HG03135 (cell line): ENCODE measurements around the gene SNRPA1.
"Not testable (repeated sequence)": the region's sequence is repeated elsewhere in the genome, so short reads cannot be mapped to it uniquely, and the experiment has no call there.

ENCODE experiments used
- ATAC-seq: cut with Tn5 transposase; IDR thresholded peaks from one replicate; pipeline ENCODE4 v1.9.1; 2021; ENCODE audit warnings: mild to moderate bottlenecking, moderate library complexity; ENCODE audit not compliant: unreplicated experiment

Gene SNRPA1

DNA sequence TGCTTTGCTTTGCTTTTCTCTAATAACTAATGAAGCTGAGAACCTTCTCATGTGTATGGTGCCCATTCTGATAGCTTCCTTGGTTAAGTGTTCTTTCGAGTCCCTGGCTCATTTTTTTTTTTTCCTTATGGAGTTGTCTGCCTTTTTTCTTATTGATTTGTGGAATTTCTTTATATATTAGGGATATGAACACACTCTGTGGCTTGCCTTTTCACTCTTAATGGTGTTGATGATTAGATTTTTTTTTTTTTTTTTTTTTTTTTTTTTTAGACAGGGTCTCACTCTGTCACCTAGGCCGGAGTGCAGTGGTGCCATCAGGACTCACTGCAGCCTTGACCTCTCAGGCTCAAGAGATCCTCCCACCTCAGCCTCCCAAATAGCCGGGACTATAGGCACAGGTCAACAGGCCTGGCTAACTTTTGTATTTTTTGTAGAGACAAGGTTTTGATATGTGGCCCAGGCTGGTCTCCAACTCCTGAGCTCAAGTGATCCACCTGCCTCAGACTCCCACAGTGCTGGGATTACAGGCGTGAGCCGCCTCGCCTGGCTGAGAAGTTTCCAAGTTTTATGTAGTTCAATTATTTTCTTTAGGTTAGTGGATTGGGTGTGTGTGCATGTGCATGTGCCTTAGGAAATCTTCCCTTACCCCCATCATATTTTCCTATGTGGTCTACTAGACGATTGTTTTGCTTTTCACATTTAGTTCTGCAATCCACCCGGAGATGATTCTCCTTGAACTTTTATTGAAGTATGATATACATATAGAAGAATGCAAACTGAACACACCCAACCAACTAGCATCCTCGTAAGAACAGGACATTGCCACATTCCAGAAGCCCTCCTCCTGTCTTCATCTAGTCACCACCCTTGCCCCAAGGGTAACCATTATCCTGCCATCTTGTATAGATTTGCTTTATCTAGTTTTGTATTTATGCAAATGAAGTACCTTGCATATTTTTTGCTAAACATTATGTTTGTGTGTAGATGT is 1.7 kb upstream of the SNRPA1 start:
- ATAC-seq, result no peak

DNA sequence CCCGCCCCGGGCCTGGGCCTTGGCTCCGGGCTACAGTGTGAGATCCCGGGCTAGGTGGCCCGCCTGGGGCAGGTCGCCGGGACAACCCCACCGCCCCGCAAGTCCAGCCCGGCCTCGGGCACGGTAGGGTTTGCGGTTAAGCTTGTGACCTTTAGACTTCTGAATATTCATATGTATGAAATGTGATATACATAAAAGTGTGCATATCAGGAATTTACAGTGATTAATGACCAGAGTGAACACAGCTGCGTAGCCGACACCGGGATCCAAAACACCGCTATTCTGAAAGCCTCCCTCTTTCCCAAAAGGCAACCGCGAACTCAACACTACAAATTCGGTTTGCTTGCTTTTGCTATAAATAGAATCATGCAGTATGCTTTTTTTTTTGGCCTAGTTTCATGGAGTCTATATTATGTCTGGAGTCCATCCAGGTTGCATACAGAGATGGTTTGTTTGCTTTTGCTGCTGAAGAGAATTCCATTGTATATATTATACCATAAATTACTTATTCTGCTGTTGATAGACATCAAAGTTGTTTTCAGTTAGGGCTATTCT is 636 bp upstream of the SNRPA1 start:
- no peak for ATAC-seq

DNA sequence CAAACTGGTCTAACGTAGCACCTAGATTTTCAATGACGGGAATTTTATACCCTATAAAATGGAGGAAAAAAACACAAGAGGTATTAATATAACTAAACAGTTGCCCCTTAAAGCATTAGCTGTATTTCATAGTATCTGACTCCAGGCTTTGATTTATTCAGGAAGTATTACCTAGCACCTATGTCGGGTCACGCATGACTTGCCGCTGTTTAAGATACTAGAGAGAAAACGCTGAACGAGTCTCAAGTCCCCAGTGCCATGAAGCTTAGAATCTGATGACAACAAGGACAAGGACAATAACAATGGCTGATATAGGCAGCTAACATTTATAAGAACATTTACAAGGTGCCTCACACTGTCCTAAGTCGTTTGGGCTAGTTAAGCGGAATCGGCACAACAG is 1.9 kb downstream of the SNRPA1 start:
- ATAC-seq, result no peak

DNA sequence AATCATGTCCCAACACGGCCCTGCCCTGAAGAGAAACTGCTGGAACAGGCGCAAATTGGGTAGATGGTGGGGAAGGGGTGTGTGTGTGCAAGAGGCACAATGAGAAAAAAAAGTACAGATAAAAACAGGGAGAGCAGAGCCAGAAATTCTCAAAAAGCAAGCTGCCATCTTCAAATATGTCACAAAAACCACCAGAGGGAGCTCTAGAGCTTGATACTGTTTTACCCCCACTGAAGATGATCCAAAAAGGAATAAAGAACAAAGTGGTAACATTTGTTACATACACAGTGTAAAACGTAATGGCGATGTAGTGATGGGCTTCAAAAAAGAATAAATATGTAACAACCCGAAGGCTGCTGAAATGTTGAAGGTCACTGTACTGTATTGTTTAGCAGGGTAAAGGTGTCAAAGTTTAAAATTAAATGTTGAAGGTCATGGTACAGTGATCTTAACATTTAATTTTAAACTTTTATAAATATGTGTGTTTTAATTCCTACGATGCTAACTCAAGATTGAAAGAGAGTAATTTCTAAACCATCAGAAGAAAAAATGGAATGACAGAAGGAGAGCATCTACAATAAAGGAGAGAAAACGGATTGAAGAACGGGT is 6.0 kb downstream of the SNRPA1 start:
- ATAC-seq, result no peak

DNA sequence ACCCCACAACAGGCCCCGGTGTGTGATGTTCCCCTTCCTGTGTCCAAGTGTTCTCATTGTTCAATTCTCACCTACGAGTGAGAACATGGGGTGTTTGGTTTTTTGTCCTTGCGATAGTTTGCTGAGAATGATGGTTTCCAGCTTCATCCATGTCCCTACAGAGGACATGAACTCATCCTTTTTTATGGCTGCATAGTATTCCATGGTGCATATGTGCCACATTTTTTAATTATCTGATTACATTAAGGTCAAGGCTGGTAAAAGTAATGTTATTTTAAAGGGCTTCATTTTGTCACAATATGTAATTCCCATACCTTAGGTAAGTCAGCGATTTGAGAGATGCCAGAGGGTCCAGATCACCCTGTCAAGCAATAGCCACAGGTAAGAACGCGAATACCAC is 7.7 kb downstream of the SNRPA1 start:
- not testable (repeated sequence) for ATAC-seq

DNA sequence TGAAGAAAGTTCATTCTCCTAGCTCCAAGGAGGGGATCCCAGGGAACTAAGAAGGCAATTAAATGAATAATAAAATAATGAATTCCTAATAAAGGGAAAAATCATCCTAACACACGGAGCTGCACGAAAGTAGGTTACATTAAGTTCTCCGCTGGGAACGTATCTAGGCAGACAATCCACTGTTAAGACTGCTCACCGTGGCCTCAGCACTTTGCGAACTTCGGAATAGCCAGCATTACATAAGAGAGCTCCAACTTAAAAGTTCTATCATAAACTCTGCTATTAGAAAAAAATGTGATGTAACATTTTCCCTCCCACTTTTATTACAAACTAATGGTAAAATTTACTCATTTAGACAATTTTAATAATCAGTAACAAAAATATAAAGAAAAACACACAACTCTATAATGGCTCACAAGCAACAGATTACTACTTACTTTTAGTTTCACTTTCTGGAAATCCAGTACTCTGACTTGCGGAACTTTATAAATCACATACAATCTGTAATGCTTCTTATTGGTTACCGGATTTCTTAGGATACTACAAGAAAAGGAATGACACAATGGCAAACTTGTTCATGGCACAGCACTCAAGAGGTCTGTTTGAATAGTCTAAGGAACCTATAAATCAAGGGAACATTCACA is 8.5 kb downstream of the SNRPA1 start:
- no peak for ATAC-seq

DNA sequence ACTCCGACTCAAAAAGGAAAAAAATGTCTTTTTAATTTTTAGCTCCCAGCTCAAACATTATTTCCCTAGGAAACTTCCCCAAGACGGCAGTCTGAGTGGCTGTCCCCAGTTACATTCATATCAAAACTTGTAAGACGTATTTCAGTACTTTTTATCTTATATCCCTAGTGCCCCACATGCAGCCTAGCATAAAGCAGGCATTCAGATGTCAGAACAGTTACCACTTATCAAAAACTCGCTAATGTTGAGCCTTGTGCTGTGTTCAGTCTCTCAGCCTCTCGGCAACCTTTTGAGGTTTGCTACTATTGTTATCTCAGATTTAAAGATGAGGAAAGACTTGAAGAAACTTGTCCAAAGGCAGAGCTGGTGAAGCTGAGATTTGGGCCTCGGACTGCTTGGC is 11.1 kb downstream of the SNRPA1 start:
- ATAC-seq, result no peak

DNA sequence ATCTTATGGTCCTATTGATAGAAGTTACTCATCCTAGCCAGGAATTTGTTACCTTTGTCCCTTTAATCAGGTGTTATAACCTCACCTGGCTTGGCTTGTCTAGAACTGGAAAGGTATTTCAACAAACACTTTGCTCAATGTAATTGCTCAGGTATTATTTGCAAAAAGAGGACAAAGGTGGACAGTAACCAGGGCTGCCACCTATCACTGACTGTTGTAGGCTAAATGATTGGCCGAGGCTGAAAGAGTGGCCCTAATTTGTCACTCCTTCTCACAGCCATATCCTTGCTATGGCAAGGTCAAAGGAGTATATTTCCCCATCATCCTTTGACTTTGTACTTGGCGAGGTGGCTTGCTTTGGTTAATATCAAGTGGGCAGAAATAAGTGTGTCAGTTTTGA is 15.0 kb downstream of the SNRPA1 start:
- no peak for ATAC-seq

DNA sequence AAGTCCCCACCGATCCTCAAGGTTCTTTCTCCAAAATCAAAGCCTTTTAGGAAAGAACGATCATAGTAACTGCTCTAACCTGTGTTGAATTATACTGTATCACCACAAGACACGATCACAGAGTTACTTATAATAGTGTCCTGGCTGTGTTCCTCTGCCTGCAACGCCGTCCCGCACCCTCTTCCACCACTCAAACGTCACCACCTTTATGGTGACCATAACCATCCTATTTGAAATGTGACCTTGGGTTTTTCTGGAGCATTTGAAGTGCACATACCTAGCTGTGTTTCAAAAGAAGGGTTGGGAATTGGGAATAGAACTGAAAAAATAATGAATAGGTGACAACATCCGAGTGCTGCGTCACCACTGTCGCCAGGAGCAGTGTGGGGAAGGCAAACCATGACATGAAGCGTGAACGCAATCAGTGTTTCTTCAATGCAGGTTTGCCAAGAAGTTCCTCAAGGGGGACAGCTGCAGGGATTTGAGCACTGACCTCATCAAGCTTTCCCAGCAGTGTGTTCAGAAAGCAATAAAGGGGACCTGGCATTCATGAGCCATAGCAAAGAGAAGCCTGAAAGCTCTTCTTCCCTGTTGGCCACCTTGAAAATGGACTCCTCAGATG is 17.0 kb downstream of the SNRPA1 start:
- no peak for ATAC-seq

DNA sequence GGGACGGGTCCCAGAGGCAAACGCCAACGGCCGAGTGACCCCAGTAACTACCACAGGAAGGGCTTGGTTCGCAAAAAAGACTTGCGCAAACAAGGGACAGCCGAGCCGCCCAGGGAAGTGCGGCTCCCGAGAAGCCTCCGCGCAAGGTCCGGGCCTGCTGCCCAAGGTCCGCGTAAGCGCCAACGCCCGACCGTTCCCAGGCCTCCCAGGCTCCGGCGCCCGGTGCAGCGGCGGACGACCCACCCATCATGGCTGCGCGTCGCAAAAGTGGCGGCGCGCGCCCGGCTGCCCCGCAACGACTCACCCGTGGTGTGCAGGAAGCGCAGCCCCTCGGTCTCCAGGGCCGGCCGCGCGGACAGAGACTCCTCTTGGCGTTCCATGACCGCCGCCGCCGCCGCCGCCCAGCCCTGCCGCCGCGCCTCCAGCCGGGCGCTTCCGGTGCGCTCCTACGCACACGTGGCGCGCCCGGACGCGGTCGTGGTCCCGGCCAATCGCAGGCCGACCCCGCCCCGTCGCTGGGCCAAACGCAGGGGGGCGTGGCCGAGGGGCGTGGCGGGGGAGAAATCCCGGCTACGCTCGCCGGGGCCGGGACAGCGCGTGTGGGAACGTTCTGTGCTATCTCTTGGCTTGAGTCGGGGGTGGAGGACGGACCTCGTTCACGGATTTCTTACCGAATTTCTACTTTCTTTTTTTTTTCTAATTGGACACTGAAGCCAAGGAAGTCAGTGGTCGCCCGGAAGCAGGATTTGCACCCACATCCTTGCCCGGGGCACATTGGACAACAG is 17.8 kb downstream of the SNRPA1 start, which contains the start of gene SELENOS:
Gene SELENOS (minus strand): TSS at position 448 of the 785 bp plus-strand sequence. CDS start 68 bp downstream, at position 380.
- peak; percentile 81 for ATAC-seq

DNA sequence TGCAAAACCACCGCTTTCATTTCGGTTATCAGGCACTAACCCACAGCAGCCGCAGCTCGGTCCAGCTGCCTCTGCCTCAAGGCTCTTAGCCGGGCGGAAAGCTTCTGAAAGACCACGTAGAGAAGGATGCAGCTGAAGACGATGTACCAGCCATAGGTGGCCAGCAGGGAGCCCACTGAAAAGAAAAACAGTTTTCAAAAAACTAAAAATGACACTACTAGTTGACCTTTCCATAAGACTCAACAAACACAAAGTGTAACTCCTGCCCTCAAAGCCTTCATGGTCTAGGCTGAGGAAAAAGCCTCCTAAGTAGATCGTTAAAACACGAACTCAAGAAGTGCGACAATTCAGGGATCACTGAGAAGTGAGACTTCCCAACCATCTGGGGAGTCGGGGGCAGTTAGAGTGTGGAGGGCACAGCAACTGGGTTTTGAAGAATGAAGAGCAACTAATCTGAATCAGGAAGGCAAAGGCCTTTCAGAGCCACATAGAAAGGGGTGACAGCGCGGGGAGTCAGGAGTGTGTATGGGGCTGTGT is 18.5 kb downstream of the SNRPA1 start:
- peak; percentile 37 for ATAC-seq

DNA sequence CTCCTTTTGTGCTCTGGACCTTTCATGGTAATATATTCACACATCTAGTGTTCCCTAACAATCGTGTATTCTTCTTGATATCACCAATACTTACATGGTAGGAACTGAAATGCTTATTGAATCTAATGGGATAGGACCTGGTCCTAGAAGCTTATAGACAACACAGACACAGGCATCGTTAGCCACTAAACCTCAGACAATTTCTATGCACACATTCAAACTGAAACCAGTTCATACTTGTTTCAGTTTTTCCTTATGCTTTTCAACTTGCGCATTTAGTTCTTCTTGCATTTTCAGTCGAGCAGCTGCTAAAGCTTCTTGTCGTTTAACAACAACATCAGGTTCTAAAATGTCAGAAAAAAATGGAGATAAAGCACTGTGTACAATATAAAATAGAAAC is 20.0 kb downstream of the SNRPA1 start:
- ATAC-seq, result no peak

DNA sequence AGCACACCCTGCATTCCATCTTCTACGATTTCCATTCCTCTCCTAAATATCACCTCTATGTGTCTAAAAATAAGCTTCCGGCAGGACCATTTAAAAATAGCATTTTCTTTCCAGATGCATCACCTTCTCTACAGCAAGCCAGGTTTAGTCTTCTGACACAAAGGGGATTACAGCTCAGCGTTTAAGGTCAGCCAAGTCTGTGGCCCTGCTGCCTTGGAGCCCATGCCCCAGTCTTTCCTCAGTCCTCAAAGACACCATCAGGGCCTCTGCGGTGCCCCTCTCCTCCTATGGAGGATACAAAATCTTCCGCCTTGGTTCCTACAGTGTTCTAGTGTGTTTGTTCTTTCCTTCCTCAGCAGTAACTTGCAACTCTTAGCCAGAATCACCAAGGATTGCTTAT is 21.5 kb downstream of the SNRPA1 start:
- ATAC-seq, result no peak

DNA sequence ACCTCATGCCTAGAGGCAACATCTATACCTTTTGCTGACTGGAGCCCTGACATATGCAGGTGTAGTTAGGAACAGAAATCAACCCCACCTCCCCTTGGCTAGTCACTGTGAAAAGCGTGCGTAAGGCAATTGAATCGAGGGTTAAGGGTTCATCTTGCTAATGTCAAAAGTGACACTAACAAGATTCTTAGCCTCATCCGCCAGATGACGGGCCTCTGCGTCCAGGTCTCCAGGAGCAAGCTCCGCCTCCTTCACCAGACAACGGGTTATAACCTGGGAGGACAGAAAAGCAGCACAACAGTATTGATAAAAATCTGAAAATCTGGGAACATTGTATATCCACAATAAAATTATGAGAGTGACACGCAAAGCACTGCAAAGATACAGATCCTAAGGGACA is 22.5 kb downstream of the SNRPA1 start:
- no peak for ATAC-seq

DNA sequence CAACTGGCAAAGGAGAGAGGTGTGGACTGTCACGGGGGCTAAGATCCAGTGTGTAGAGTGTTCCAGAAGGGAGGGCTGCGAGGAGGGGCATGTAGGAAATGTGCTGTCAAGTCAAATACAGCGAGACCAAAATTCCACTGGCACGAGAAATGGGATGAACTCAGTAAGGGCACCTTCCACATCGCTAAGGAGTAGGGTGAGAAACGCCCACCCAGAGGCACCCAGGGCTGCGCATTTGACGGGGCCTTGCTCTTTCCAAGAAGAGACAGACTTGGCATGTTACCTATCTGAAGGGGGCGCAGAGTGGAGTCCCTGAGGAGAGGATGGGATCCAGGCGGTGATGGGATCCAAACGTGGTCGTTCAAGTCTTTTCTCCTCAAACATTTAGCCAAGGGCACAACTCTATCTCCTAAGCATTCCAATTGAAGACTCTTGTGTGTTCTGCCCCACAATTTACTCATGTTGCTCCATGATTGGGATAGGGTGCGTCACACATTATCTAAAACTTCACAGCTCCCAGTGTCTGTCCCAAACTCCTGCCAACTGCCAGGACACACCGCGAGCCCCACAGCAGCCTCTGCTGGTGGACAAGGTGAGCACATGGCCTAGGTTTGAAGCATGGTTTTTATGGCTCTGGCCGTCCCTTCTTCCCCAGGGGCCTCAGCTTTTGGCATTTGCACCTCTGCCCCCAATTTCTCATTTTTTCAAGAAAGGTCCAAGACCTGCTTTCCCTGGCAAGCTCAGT is 25.4 kb downstream of the SNRPA1 start:
- ATAC-seq, result no peak

DNA sequence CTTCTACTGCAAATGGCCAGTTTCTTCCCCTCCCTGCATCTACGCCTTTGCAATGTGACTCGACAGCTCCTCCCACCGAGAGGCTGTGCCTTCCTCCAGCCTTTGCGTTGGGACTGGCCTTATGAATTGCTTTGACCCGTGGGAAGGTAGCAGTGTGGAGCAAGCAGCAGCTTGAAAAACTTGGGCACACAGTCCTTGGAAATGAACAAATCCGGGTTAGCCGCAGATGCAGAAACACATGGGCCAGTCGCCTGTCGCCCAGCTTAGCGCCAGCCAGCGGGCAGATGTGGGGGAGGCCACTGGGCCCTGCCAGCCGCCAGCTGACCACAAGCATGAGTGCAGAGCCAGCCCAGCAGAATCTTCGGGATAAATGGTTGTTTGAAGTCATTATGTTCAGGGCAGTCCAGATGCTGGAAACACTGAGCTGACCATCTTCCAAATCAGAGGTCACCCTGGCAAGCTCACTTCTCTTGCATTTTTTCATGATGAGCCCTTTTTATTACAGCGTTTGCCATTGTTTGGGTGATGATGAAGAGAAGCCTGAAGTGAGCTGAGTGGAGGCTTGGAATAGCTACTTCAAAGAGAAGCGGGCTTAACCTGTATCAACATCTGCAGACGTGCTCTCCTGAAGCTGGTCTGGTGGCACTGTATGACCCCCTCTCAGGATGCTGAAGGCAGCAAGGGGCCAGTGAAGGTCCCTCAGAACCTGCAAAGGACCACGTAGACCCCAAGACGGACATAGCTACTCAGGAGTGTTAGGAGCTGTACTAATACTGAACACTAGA is 27.5 kb downstream of the SNRPA1 start:
- no peak for ATAC-seq

DNA sequence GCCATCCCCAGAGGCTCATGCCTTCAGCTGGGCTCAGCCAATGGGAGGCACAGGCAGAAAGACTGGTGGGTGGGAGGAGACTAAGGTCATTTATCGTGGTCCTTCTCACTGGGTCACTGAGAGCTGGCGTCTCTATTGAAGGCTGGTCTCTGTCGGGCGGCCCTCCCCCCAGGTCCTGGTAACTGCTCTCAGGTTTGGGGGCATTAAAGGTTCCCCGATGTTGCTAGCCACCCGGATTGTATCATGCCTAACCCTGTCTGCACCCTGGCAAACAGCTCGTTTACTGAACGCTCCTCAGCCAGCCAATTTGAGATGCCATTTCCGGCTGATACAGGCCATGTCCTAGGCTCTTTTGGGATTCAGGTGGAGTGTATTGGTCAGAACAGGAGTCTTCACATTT is 28.3 kb downstream of the SNRPA1 start:
- ATAC-seq, result no peak

DNA sequence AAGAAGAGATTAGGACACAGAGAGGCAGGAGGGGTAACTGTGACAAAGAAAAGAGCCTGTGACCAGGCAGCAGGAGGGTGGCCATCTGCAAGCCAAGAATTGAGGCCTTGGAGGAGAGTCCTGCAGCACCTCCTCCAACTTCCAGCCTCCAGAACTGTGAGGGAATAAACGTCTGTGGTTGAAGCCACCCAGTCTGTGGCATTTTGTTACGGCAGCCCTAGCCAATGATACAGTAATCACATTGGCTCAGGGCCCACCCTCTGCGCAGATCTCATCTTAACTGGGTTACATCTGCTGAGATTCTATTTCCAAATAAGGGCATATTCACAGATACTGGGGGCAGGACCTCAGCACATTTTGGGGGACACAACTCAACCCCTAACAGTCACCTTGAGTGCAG is 29.0 kb downstream of the SNRPA1 start:
- no peak for ATAC-seq
